ENCODE measurements around the gene DRAXIN. TPM values are rescaled to one million over a fixed set of nuclear protein-coding genes. Genes with fewer than 3 reads are reported as not detected.

The DRAXIN gene
- total RNA-seq, 8 experiments from 2014 or later, result 0.10 to 100 (median 78.0) TPM; not detected in 1

- in situ Hi-C loops (cut with MboI; ENCODE audit: low pct_unique_long_range_greater_than_20kb in 2 of 9, low sequenced_read_pairs in 9 of 9, unreplicated experiment in 9 of 9), result no loop called here
- Histone ChIP-seq H3K27ac (peak overlapping the region in 1 of 2 donors; percentile 53), H3K4me3 (no peak overlapping the region), H3K4me1 (replicated peaks in 1 of 2) (peaks cover 53% of the 10 kb centered on the region in 2 donors)
- peak in 6 of 8 experiments; percentile 11 to 72 (median 46) for ATAC-seq (replicated peaks in 6 of 8)
- 40 to 100% (median 87%) methylated on average over 1 to 13 of the region's 17 CpGs; no CpG with 5 or more reads in 5 of the 10 experiments for WGBS, 10 experiments
Observed at GRCh38 chr1:11707621-11708276, 16.2 kb downstream of the DRAXIN start.

GRCh38 chr1:11708554-11709350, 17.2 kb downstream of the DRAXIN start:
- Histone ChIP-seq H3K27ac (no peak overlapping the region), H3K4me3 (no peak overlapping the region), H3K4me1 (replicated peaks in 1 of 2) (peaks cover 43% of the 10 kb centered on the region in 2 donors)
- WGBS, 10 experiments, result 0 to 97% (median 70%) methylated on average over 1 to 10 of the region's 11 CpGs; no CpG with 5 or more reads in 2 of the 10 experiments
- in situ Hi-C loops (cut with MboI; ENCODE audit: low pct_unique_long_range_greater_than_20kb in 2 of 9, low sequenced_read_pairs in 9 of 9, unreplicated experiment in 9 of 9), result no loop called here
- no peak for ATAC-seq (replicated peaks in 6 of 8)

GRCh38 chr1:11711490-11711889, 20.0 kb downstream of the DRAXIN start:
- Histone ChIP-seq H3K4me3 (no peak overlapping the region), H3K4me1 (replicated peaks in 1 of 2) (peaks cover 24 to 31% of the 10 kb centered on the region in 2 donors), H3K27ac (no peak overlapping the region)
- ATAC-seq (replicated peaks in 6 of 8), result no peak
- in situ Hi-C loops (cut with MboI; ENCODE audit: low pct_unique_long_range_greater_than_20kb in 2 of 9, low sequenced_read_pairs in 9 of 9, unreplicated experiment in 9 of 9), result loop anchor here in 2 of 9 experiments (10.0 kb wide), 2 partner anchors 47 to 57 kb away; partner anchors contain the start of genes FBXO2 (in 1 of the 2), FBXO44 (in 1 of the 2) and FBXO6 (in 1 of the 2)
- 40 to 100% (median 96%) methylated on average over 1 to 3 of the region's 5 CpGs; no CpG with 5 or more reads in 4 of the 10 experiments for WGBS, 10 experiments

GRCh38 chr1:11712285-11712684, 20.8 kb downstream of the DRAXIN start:
- Histone ChIP-seq H3K4me1 (replicated peaks in 1 of 2) (peaks cover 16 to 24% of the 10 kb centered on the region in 2 donors), H3K27ac (no peak overlapping the region), H3K4me3 (no peak overlapping the region)
- ATAC-seq (replicated peaks in 6 of 8), result no peak
- 0 to 100% (median 100%) methylated on average over 1 to 6 of the region's 8 CpGs; no CpG with 5 or more reads in 4 of the 10 experiments for WGBS, 10 experiments
- in situ Hi-C loops (cut with MboI; ENCODE audit: low pct_unique_long_range_greater_than_20kb in 2 of 9, low sequenced_read_pairs in 9 of 9, unreplicated experiment in 9 of 9), result loop anchor here in 2 of 9 experiments (10.0 kb wide), 2 partner anchors 47 to 57 kb away; partner anchors contain the start of genes FBXO2 (in 1 of the 2), FBXO44 (in 1 of the 2) and FBXO6 (in 1 of the 2)

- Histone ChIP-seq H3K4me3 (no peak overlapping the region), H3K4me1 (replicated peaks in 1 of 2) (peaks cover 8 to 16% of the 10 kb centered on the region in 2 donors), H3K27ac (no peak overlapping the region)
- 33 to 100% (median 86%) methylated on average over 1 to 10 of the region's 11 CpGs; no CpG with 5 or more reads in 1 of the 10 experiments for WGBS, 10 experiments
- in situ Hi-C loops (cut with MboI; ENCODE audit: low pct_unique_long_range_greater_than_20kb in 2 of 9, low sequenced_read_pairs in 9 of 9, unreplicated experiment in 9 of 9), result loop anchor here in 2 of 9 experiments (10.0 kb wide), 2 partner anchors 48 to 58 kb away; partner anchors contain the start of genes FBXO2 (in 1 of the 2), FBXO44 (in 1 of the 2) and FBXO6 (in 1 of the 2)
- no peak for ATAC-seq (replicated peaks in 6 of 8)
Observed at GRCh38 chr1:11713095-11713494, 21.6 kb downstream of the DRAXIN start.

- in situ Hi-C loops (cut with MboI; ENCODE audit: low pct_unique_long_range_greater_than_20kb in 2 of 9, low sequenced_read_pairs in 9 of 9, unreplicated experiment in 9 of 9), result loop anchor here in 2 of 9 experiments (10.0 kb wide), 2 partner anchors 50 to 60 kb away; partner anchors contain the start of genes FBXO2 (in 1 of the 2), FBXO44 (in 1 of the 2) and FBXO6 (in 1 of the 2)
Observed at GRCh38 chr1:11714831-11715575, 23.5 kb downstream of the DRAXIN start.

GRCh38 chr1:11719313-11720032, 28.0 kb downstream of the DRAXIN start:
- peak; percentile 67 to 84 (median 78) for ATAC-seq (replicated peaks in 6 of 8)
- 0 to 47% (median 26%) methylated on average over 1 to 36 of the region's 44 CpGs for WGBS, 10 experiments
- peak overlapping the region; percentile 17 for H3K27ac ChIP-seq
- H3K4me1 ChIP-seq (replicated peaks in 1 of 2), result peaks cover 15 to 19% of the 10 kb centered on the region in 2 donors
- in situ Hi-C loops (cut with MboI; ENCODE audit: low pct_unique_long_range_greater_than_20kb in 2 of 9, low sequenced_read_pairs in 9 of 9, unreplicated experiment in 9 of 9), result loop anchor here in 3 of 9 experiments (10.0 kb wide), 2 partner anchors 55 to 65 kb away; partner anchors contain the start of genes FBXO6 (in 2 of the 3), FBXO2 (in 1 of the 3) and FBXO44 (in 1 of the 3)
- H3K4me3 ChIP-seq, result no peak overlapping the region

More at GRCh38 chr1:11714831-11715575, 23.5 kb downstream of the DRAXIN start:
- no peak overlapping the region for H3K4me3 ChIP-seq
- H3K4me1 ChIP-seq (replicated peaks in 1 of 2), result peaks cover 15 to 21% of the 10 kb centered on the region in 2 donors
- peak in 5 of 8 experiments; percentile 25 to 89 (median 79) for ATAC-seq (replicated peaks in 6 of 8)
- 20 to 100% (median 74%) methylated on average over 1 to 19 of the region's 24 CpGs; no CpG with 5 or more reads in 4 of the 10 experiments for WGBS, 10 experiments
- H3K27ac ChIP-seq, result peak overlapping the region; percentile 28 to 48

- in situ Hi-C loops (cut with MboI; ENCODE audit: low pct_unique_long_range_greater_than_20kb in 2 of 9, low sequenced_read_pairs in 9 of 9, unreplicated experiment in 9 of 9), result loop anchor here in 1 of 9 experiments (10.0 kb wide), 1 partner anchor 55 kb away; the partner anchor contains the start of gene FBXO6
Observed at GRCh38 chr1:11720033-11720376, 28.5 kb downstream of the DRAXIN start.

GRCh38 chr1:11720525-11720924, 29.0 kb downstream of the DRAXIN start:
- Histone ChIP-seq H3K27ac (no peak overlapping the region), H3K4me1 (replicated peaks in 1 of 2) (peaks cover 7 to 9% of the 10 kb centered on the region in 2 donors), H3K4me3 (no peak overlapping the region)
- in situ Hi-C loops (cut with MboI; ENCODE audit: low pct_unique_long_range_greater_than_20kb in 2 of 9, low sequenced_read_pairs in 9 of 9, unreplicated experiment in 9 of 9), result loop anchor here in 1 of 9 experiments (10.0 kb wide), 1 partner anchor 56 kb away; the partner anchor contains the start of gene FBXO6
- ATAC-seq (replicated peaks in 6 of 8), result no peak
- WGBS, 10 experiments, result 0 to 100% (median 0%) methylated on average over 1 to 3 of the region's 4 CpGs; no CpG with 5 or more reads in 3 of the 10 experiments

More at GRCh38 chr1:11720033-11720376, 28.5 kb downstream of the DRAXIN start:
- no peak overlapping the region for H3K27ac ChIP-seq
- no peak overlapping the region for H3K4me3 ChIP-seq
- H3K4me1 ChIP-seq (replicated peaks in 1 of 2), result peaks cover 10 to 14% of the 10 kb centered on the region in 2 donors
- WGBS, 10 experiments, result 0 to 93% (median 81%) methylated on average over 1 to 12 of the region's 12 CpGs; no CpG with 5 or more reads in 1 of the 10 experiments
- ATAC-seq (replicated peaks in 6 of 8), result peak in 1 of 8 experiments; percentile 8

- in situ Hi-C loops (cut with MboI; ENCODE audit: low pct_unique_long_range_greater_than_20kb in 2 of 9, low sequenced_read_pairs in 9 of 9, unreplicated experiment in 9 of 9), result loop anchor here in 1 of 9 experiments (10.0 kb wide), 1 partner anchor 57 kb away; the partner anchor contains the start of gene FBXO6
- ATAC-seq (replicated peaks in 6 of 8), result no peak
- WGBS, 10 experiments, result 31 to 100% (median 90%) methylated on average over 1 to 4 of the region's 4 CpGs; no CpG with 5 or more reads in 4 of the 10 experiments
Observed at GRCh38 chr1:11721311-11721710, 29.8 kb downstream of the DRAXIN start.

GRCh38 chr1:11722538-11722937, 31.0 kb downstream of the DRAXIN start:
- in situ Hi-C loops (cut with MboI; ENCODE audit: low pct_unique_long_range_greater_than_20kb in 2 of 9, low sequenced_read_pairs in 9 of 9, unreplicated experiment in 9 of 9), result loop anchor here in 1 of 9 experiments (10.0 kb wide), 1 partner anchor 58 kb away; the partner anchor contains the start of gene FBXO6
- ATAC-seq (replicated peaks in 6 of 8), result peak in 3 of 8 experiments; percentile 48 to 68 (median 54)
- H3K4me3 ChIP-seq, result no peak overlapping the region
- WGBS, 10 experiments, result 0 to 100% (median 97%) methylated on average over 1 to 2 of the region's 2 CpGs; no CpG with 5 or more reads in 2 of the 10 experiments
- H3K27ac ChIP-seq, result no peak overlapping the region
- H3K4me1 ChIP-seq (replicated peaks in 1 of 2), result peaks cover 5 to 7% of the 10 kb centered on the region in 2 donors

More at GRCh38 chr1:11721311-11721710, 29.8 kb downstream of the DRAXIN start:
- Histone ChIP-seq H3K4me3 (no peak overlapping the region), H3K27ac (no peak overlapping the region), H3K4me1 (replicated peaks in 1 of 2) (peaks cover 5 to 7% of the 10 kb centered on the region in 2 donors)
